ENCODE data around the gene TTC34.
"Not testable (repeated sequence)": the region's sequence is repeated elsewhere in the genome, so short reads cannot be mapped to it uniquely, and the experiment has no call there.

Gene TTC34

GRCh38 chr1:2655598-2656434, 145.7 kb downstream of the TTC34 start:
- not testable (repeated sequence) for H3K4me3 ChIP-seq (replicated peaks in 1 of 2; ENCODE audit: low read depth in 2 of 2, low read length in 2 of 2); DNase-seq (ENCODE audit: low read depth in 2 of 2)

- not testable (repeated sequence) for DNase-seq (ENCODE audit: low read depth in 2 of 2); H3K4me3 ChIP-seq (replicated peaks in 1 of 2; ENCODE audit: low read depth in 2 of 2, low read length in 2 of 2)
Observed at GRCh38 chr1:2654443-2654948, 147.0 kb downstream of the TTC34 start.

DNA sequence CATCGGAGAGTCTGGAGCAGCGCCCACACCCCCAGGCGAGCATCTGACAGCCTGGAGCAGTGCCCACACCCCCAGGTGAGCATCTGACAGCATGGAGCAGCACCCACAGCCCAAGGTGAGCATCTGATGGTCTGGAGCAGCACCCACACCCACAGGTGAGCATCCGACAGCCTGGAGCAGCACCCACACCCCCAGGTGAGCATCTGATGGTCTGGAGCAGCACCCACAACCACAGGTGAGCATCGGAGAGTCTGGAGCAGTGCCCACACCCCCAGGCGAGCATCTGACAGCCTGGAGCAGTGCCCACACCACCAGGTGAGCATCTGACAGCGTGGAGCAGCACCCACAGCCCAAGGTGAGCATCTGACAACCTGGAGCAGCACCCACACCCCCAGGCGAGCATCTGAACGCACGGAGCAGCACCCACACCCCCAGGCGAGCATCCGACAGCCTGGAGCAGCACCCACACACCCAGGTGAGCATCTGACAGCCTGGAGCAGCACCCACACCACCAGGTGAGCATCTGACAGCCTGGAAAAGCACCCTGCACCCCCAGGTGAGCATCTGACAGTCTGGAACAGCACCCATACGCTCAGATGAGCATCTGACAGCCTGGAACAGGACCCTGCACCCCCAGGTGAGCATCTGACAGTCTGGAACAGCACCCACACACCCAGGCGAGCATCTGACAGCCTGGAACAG, 147.6 kb downstream of the TTC34 start:
- not testable (repeated sequence) for H3K4me3 ChIP-seq (replicated peaks in 1 of 2; ENCODE audit: low read depth in 2 of 2, low read length in 2 of 2)
- DNase-seq (ENCODE audit: low read depth in 2 of 2), result peak in 1 of 2 donors; percentile 17

- not testable (repeated sequence) for DNase-seq (ENCODE audit: low read depth in 2 of 2); H3K4me3 ChIP-seq (replicated peaks in 1 of 2; ENCODE audit: low read depth in 2 of 2, low read length in 2 of 2)
Observed at GRCh38 chr1:2652926-2653571, 148.4 kb downstream of the TTC34 start.

- DNase-seq (ENCODE audit: low read depth in 2 of 2); H3K4me3 ChIP-seq (replicated peaks in 1 of 2; ENCODE audit: low read depth in 2 of 2, low read length in 2 of 2): not testable (repeated sequence)
Observed at GRCh38 chr1:2652152-2652925, 149.2 kb downstream of the TTC34 start.

DNA sequence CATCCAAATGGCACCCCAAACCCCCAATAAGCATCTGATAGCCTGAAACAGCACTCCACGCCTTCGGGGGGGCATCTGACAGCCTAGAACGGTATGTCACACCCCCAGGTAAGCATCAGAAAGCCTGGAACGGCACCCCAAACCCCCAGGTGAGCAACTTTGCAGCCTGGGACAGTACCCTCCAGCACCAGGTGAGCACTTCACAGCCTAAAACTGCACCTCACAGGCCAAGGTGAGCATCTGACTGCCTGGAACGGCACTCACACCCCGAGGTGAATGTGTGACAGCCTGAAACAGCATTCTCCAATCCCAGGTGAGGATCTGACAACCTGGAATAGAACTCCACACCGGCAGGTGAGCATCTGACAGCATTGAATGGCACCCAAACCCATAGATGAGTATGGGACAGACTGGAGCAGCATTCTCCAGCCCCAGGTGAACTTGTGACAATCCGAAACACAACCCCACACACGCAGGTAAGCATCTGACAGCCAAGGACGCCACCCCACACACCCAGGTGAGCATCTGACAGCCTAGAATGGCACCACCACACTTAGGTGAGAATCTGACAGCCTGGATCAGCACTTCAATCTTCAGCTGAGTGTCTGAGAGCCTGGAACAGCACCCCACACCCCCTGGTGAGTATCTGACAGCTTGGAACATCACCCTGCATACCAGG, 150.4 kb downstream of the TTC34 start:
- TF ChIP-seq CTCF (IDR thresholded peaks at IDR 0.05; ENCODE audit: low read depth, low read length), result no peak
- no peak for DNase-seq (ENCODE audit: low read depth in 2 of 2)

DNA sequence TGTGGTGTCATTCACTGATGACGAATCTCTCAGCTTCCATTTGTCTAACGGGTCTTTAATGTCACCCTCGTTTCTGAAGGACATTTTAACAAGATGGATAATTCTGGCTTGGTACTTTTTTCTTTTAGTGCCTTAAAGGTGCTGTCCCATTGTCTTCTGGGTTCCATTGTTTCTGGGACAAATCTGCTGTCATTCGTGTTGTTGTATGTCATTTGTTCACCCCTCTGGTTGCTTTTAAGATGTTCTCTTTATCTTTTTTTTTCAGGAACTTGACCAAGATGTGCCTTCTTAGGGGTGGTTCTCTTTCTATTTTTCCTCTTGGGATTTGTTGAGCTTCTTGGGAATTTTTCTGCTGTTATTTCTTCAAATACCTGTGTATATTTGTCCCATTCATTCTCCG, 154.7 kb downstream of the TTC34 start:
- no peak for DNase-seq (ENCODE audit: low read depth in 2 of 2)
- no peak overlapping the region for H3K4me3 ChIP-seq (replicated peaks in 1 of 2; ENCODE audit: low read depth in 2 of 2, low read length in 2 of 2)
- TF ChIP-seq CTCF (IDR thresholded peaks at IDR 0.05; ENCODE audit: low read depth, low read length), result no peak

More for the DNA sequence above, 150.4 kb downstream of the TTC34 start:
- no peak overlapping the region for H3K4me3 ChIP-seq (replicated peaks in 1 of 2; ENCODE audit: low read depth in 2 of 2, low read length in 2 of 2)

DNA sequence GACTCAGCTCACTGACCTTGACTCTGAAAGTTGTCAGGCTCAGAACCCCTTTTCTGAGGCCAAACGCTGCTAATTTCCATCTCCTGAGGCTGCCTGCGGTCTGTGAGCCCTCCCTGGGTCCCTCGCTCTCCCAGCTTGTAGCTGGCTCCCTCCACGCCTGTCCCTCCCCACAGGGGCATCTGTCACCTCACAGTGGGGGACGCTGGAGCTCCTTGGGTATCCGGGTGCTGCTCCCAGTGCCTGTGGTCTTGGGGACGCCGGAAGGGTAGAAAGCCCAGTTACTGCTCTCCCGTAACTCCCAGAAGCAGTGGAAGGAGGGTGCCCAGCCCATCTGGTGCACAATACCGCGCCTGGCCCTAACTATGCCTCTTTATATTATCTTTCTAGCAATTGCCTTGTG, 155.7 kb downstream of the TTC34 start:
- no peak for DNase-seq (ENCODE audit: low read depth in 2 of 2)
- TF ChIP-seq CTCF (IDR thresholded peaks at IDR 0.05; ENCODE audit: low read depth, low read length), result no peak
- no peak overlapping the region for H3K4me3 ChIP-seq (replicated peaks in 1 of 2; ENCODE audit: low read depth in 2 of 2, low read length in 2 of 2)
